Stimulated activated CD4-positive, alpha-beta T cell treated with anti-CD3 and anti-CD28 coated beads, Interleukin-15, amount 100 ng/mL, for 24 hours (primary cell): ENCODE results near the gene SPHKAP.
"Not testable (repeated sequence)": the region's sequence is repeated elsewhere in the genome, so short reads cannot be mapped to it uniquely, and the experiment has no call there.

ENCODE experiments used
- DNase-seq: peaks from one replicate; pipeline ENCODE4 v3.0.0-alpha.2; 2020

SPHKAP gene

GRCh38 chr2:228092056-228092455 is 89.4 kb downstream of the SPHKAP start:
- no peak for DNase-seq

- no peak for DNase-seq
Measured at GRCh38 chr2:228086561-228086960, 94.9 kb downstream of the SPHKAP start.

- DNase-seq, result no peak
Measured at GRCh38 chr2:228084717-228085116, 96.8 kb downstream of the SPHKAP start.

GRCh38 chr2:228083131-228083530 is 98.4 kb downstream of the SPHKAP start:
- DNase-seq, result no peak

- no peak for DNase-seq
Measured at GRCh38 chr2:228082571-228082970, 98.9 kb downstream of the SPHKAP start.

GRCh38 chr2:228079194-228079593 is 102.3 kb downstream of the SPHKAP start:
- no peak for DNase-seq

GRCh38 chr2:228076695-228077094 is 104.8 kb downstream of the SPHKAP start:
- DNase-seq, result not testable (repeated sequence)

- no peak for DNase-seq
Measured at GRCh38 chr2:228072669-228073068, 108.8 kb downstream of the SPHKAP start.

GRCh38 chr2:228067309-228067708 is 114.2 kb downstream of the SPHKAP start:
- no peak for DNase-seq

- no peak for DNase-seq
Measured at GRCh38 chr2:228066126-228066798, 115.2 kb downstream of the SPHKAP start.

GRCh38 chr2:228065686-228066085 is 115.8 kb downstream of the SPHKAP start:
- no peak for DNase-seq

- no peak for DNase-seq
Measured at GRCh38 chr2:228064796-228065315, 116.6 kb downstream of the SPHKAP start.

GRCh38 chr2:228064024-228064423 is 117.5 kb downstream of the SPHKAP start:
- DNase-seq, result no peak

GRCh38 chr2:228063558-228063957 is 117.9 kb downstream of the SPHKAP start:
- no peak for DNase-seq

GRCh38 chr2:228059735-228060134 is 121.8 kb downstream of the SPHKAP start:
- no peak for DNase-seq

- DNase-seq, result no peak
Measured at GRCh38 chr2:228056293-228057097, 125.0 kb downstream of the SPHKAP start.

- no peak for DNase-seq
Measured at GRCh38 chr2:228048838-228049490, 132.5 kb downstream of the SPHKAP start.

GRCh38 chr2:228040995-228041394 is 140.5 kb downstream of the SPHKAP start:
- DNase-seq, result no peak

- no peak for DNase-seq
Measured at GRCh38 chr2:228039752-228040534, 141.5 kb downstream of the SPHKAP start.

GRCh38 chr2:228038967-228039366 is 142.5 kb downstream of the SPHKAP start:
- DNase-seq, result no peak

- no peak for DNase-seq
Measured at GRCh38 chr2:228037915-228038314, 143.6 kb downstream of the SPHKAP start.

- DNase-seq, result no peak
Measured at GRCh38 chr2:228023619-228024018, 157.9 kb downstream of the SPHKAP start.

- DNase-seq, result no peak
Measured at GRCh38 chr2:228018311-228018710, 163.2 kb downstream of the SPHKAP start.
